Heart left ventricle (tissue), 13 donors: ENCODE results near the gene KCNJ9.

Experiments
- POLR2A ChIP-seq, 2 donors: fragments of 450-650 bp; IDR thresholded peaks; one replicate each; pipeline ENCODE4 v1.6.1; 2017; ENCODE audit warnings: antibody characterized with exemption in 2 of 2, mild to moderate bottlenecking in 2 of 2, moderate library complexity in 2 of 2
- TF ChIP-seq, protein P1 (sequence below), 12 donors: fragments of 200-600 bp; sonication (generic) in 4 of 12; IDR thresholded peaks; one replicate each; pipeline versions ENCODE4 v1.5.0 to v1.8.0; 2018 to 2022; ENCODE audit warnings: antibody characterized with exemption in 12 of 12, mild to moderate bottlenecking in 5 of 12
- donor health status: ischemic (EF 13 %, LVEDD 7.1; RV severe dilation, severe dysfunction).
- donor health status: DM: no; HTN: yes; CAD: no.
- donor health status: DM: no; HTN: no; CAD: no.
- donor health status: ischemic (EF 25% LVEDD 6.9; RV normal size, moderate dysfunction).
- donor health status: ischemic (EF 25% LVEDD 5.7; RV mildly dilated, moderate dysfunction).
- donor health status: ischemic (EF 35%, LVEDD 5.7; RV mildly dilated, moderate dysfunction).
- donor health status: nonischemic (EF 11% LVEDD 7.7; RV severe dilation, severe dysfunction).
- donor health status: DM: yes; HTN: yes; CAD: no.
- donor health status: PGD.
- donor health status: ischemic (EF 29% LVEDD 5.4; RV normal size, mild dysfunction).
- donor health status: nonischemic (EF 23%, LVEDD 6.1; RV moderate dilation, normal function).

DNA sequence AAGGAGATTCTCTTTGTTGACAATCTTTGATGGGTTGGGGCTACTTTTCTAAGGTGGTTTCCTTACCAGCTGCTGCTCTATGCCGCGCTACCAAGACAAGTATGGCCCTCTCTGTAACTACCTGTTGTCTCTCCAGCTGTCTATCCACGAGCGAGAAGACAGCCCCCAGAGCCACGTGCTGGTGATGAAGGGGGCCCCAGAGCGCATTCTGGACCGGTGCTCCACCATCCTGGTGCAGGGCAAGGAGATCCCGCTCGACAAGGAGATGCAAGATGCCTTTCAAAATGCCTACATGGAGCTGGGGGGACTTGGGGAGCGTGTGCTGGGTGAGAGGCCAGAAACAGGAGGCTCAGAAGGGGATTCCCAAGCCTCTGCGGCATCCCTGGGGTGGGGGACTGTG is 48.6 kb downstream of the KCNJ9 start:
- TF ChIP-seq, protein P1, sequence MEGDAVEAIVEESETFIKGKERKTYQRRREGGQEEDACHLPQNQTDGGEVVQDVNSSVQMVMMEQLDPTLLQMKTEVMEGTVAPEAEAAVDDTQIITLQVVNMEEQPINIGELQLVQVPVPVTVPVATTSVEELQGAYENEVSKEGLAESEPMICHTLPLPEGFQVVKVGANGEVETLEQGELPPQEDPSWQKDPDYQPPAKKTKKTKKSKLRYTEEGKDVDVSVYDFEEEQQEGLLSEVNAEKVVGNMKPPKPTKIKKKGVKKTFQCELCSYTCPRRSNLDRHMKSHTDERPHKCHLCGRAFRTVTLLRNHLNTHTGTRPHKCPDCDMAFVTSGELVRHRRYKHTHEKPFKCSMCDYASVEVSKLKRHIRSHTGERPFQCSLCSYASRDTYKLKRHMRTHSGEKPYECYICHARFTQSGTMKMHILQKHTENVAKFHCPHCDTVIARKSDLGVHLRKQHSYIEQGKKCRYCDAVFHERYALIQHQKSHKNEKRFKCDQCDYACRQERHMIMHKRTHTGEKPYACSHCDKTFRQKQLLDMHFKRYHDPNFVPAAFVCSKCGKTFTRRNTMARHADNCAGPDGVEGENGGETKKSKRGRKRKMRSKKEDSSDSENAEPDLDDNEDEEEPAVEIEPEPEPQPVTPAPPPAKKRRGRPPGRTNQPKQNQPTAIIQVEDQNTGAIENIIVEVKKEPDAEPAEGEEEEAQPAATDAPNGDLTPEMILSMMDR (IDR thresholded peaks at IDR 0.05): no peak
- no peak for TF ChIP-seq POLR2A (IDR thresholded peaks at IDR 0.05)
